GM18867 (cell line): Measurements from ENCODE around the gene FNIP2.
"Not testable (repeated sequence)": the region's sequence is repeated elsewhere in the genome, so short reads cannot be mapped to it uniquely, and the experiment has no call there.

Experiments
- ATAC-seq: cut with Tn5 transposase; IDR thresholded peaks from one replicate; pipeline ENCODE4 v1.9.1; 2021; ENCODE audit warnings: mild to moderate bottlenecking, moderate library complexity; ENCODE audit not compliant: unreplicated experiment

Gene FNIP2

DNA sequence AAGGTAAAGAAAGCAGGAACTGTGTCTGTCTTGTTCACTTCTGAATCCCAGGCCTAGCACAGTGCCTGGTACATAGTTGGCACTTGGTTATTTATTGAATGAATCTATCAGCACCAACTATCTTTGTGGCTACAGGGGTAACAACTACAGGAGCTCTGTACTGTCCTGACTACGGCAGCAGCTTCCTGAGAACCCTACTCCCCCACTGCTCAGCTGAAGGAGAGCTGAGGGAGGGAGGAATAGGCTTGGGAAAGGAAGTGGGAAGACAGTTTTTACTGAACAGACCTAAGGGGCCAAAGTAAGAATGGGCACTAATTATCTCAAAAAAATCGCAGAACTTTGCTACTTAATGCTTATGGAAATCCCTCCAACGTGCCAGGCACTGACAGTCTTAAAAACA lies 178.0 kb downstream of the FNIP2 start:
- ATAC-seq, result no peak

DNA sequence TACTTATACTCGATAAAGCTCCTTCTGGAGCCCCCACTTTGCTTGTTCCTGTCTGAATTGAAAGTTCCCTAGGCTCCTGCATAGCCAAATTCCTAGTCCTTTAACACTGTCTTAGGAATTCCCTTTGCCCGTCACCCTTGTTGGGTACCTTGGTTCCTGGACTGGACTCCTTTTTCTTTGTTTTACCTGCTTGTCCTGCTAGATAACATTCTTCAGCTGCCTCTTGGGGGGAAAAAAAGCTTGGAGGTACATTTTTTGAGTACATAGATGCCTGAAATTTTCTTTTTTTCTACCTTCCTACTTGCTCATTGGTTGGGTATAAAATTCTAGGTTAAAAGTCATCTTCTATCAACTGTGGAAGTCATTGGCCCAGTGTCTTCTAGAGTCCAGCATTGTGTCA lies 179.2 kb downstream of the FNIP2 start:
- ATAC-seq, result no peak

DNA sequence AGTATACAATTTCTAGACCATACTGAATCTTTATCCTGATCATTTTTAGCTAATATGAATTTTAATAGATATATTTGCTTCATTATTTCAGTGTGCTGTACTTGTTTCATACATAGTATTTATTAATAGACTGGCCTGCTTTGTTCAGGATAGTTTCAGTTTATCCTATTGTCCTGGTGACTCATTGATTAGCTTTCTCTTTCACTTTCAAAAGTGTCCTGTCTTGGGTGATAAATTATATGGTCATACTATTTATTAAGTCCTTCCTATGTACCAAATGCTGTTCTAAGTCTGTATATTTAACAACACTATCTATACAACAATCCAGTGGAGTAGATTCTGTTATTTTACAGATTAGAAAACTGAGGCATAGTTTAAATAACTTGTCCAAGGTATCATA lies 180.3 kb downstream of the FNIP2 start:
- ATAC-seq, result peak; percentile 59

DNA sequence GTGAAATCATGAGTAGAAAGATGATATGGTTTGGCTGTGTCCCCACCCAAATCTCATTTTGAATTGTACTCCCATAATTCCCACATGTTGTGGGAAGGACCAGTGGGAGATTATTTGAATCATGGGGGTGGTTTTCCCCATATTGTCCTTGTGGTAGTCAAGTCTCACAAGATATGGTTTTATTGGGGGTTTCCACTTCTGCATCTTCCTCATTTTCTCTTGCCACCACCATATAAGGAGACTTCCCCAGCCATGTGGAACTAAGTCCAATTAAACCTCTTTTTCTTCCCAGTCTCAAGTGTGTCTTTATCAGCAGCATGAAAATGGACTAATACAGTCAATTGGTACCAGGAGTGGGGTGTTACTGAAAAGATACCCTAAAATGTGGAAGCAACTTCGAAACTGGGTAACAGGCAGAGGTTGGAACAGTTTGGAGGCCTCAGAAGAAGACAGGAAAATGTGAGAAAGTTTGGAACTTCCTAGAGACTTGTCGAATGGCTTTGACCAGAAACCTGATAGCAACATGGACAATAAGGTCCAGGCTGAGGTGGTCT lies 183.5 kb downstream of the FNIP2 start:
- not testable (repeated sequence) for ATAC-seq

DNA sequence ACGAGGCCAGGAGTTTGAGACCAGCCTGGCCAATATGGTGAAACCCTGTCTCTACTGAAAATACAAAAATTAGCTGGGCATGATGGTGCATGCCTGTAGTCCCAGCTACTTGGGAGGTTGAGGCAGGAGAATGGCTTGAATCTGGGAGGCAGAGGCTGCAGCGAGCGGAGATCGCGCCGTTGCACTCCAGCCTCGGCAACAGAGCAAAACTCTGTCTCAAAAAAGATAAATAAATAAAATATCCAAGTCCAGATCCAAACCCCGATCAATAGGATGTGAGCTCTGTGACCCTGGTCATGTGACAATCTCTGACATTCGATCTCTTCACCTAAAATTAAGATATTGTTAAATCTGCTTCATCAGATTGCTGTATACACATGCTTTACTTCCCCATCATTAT lies 187.5 kb downstream of the FNIP2 start:
- not testable (repeated sequence) for ATAC-seq

DNA sequence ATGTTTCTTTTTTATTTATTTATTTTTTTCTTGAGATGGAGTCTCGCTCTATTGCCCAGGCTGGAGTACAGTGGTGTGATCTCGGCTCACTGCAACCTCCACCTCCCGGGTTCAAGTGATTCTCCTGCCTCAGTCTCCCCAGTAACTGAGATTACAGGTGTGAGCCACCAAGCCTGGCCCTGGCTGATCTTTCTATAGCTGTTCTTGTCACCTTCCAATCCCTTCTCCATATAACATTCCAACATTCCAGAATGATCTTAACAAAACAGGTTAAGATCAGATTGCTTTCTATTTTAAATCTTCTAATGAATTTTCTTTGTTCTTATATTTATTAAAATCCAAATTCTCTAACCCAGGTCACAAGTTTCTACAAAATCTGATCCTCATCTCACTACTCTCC lies 188.1 kb downstream of the FNIP2 start:
- ATAC-seq, result not testable (repeated sequence)
